ENCODE measurements around the gene LRP1.

The LRP1 gene

GRCh38 chr12:57235017-57235727 lies 106.9 kb downstream of the LRP1 start:
- DNase-seq (ENCODE audit: low read depth, low spot score), result peak; percentile 71

GRCh38 chr12:57235728-57236131 lies 107.4 kb downstream of the LRP1 start:
- DNase-seq (ENCODE audit: low read depth, low spot score), result no peak

GRCh38 chr12:57236201-57236924 lies 108.1 kb downstream of the LRP1 start:
- no peak for DNase-seq (ENCODE audit: low read depth, low spot score)

- no peak for DNase-seq (ENCODE audit: low read depth, low spot score)
Measured at GRCh38 chr12:57236925-57237595, 108.8 kb downstream of the LRP1 start.

- no peak for DNase-seq (ENCODE audit: low read depth, low spot score)
Measured at GRCh38 chr12:57237596-57237931, 109.3 kb downstream of the LRP1 start.

GRCh38 chr12:57237932-57238853 lies 109.9 kb downstream of the LRP1 start:
- DNase-seq (ENCODE audit: low read depth, low spot score), result peak; percentile 61

GRCh38 chr12:57238854-57239554 lies 110.7 kb downstream of the LRP1 start:
- DNase-seq (ENCODE audit: low read depth, low spot score), result peak; percentile 97

GRCh38 chr12:57239587-57240065 lies 111.3 kb downstream of the LRP1 start:
- no peak for DNase-seq (ENCODE audit: low read depth, low spot score)

GRCh38 chr12:57240066-57240921 lies 112.0 kb downstream of the LRP1 start:
- peak; percentile 64 for DNase-seq (ENCODE audit: low read depth, low spot score)

- peak; percentile 90 for DNase-seq (ENCODE audit: low read depth, low spot score)
Measured at GRCh38 chr12:57240926-57241401, 112.7 kb downstream of the LRP1 start.

- no peak for DNase-seq (ENCODE audit: low read depth, low spot score)
Measured at GRCh38 chr12:57241402-57242310, 113.4 kb downstream of the LRP1 start.

GRCh38 chr12:57242329-57242690 lies 114.0 kb downstream of the LRP1 start:
- no peak for DNase-seq (ENCODE audit: low read depth, low spot score)

GRCh38 chr12:57242691-57243454 lies 114.6 kb downstream of the LRP1 start:
- peak; percentile 94 for DNase-seq (ENCODE audit: low read depth, low spot score)

GRCh38 chr12:57243521-57244311 lies 115.4 kb downstream of the LRP1 start:
- peak; percentile 92 for DNase-seq (ENCODE audit: low read depth, low spot score)

GRCh38 chr12:57244312-57244696 lies 116.0 kb downstream of the LRP1 start:
- no peak for DNase-seq (ENCODE audit: low read depth, low spot score)

GRCh38 chr12:57247041-57247440 lies 118.8 kb downstream of the LRP1 start:
- no peak for DNase-seq (ENCODE audit: low read depth, low spot score)

Measured in ELF-1 (cell line).